Fibroblast of gingiva (primary cell): ENCODE results near the gene PTBP1.
"Not testable (repeated sequence)": the region's sequence is repeated elsewhere in the genome, so short reads cannot be mapped to it uniquely, and the experiment has no call there.

Experiments
- DNase-seq: peaks from one replicate; pipeline ENCODE4 v3.0.0-alpha.2; 2011; ENCODE audit warnings: low read depth

The PTBP1 gene

GRCh38 chr19:810883-811489 is 13.7 kb downstream of the PTBP1 start:
- no peak for DNase-seq

- DNase-seq: no peak
Measured at GRCh38 chr19:811506-812048, 14.3 kb downstream of the PTBP1 start.

DNA sequence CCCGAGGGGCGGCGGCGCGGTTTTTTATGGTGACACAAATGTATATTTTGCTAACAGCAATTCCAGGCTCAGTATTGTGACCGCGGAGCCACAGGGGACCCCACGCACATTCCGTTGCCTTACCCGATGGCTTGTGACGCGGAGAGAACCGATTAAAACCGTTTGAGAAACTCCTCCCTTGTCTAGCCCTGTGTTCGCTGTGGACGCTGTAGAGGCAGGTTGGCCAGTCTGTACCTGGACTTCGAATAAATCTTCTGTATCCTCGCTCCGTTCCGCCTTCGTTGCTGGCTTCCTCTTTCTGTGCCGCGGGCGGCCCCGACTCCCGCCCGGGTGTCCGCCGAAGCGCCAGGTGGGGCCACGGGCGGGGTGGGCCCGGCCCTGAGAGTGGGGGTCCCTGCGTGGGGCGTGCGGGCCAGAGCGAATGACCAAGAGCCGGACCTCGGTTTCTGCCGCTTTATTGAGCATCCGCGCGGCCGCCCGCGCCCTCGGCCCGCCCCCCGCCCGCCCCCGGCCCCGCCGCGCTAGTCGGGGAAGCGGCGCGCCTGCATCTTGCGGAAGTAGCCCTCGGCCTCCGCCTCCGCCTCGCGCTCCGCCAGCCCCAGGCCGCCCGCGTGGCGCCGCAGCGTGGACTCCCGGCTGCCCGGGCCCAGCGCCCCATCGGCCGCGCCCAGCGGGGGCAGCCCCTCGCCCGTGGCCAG is 14.9 kb downstream of the PTBP1 start:
- no peak for DNase-seq

DNA sequence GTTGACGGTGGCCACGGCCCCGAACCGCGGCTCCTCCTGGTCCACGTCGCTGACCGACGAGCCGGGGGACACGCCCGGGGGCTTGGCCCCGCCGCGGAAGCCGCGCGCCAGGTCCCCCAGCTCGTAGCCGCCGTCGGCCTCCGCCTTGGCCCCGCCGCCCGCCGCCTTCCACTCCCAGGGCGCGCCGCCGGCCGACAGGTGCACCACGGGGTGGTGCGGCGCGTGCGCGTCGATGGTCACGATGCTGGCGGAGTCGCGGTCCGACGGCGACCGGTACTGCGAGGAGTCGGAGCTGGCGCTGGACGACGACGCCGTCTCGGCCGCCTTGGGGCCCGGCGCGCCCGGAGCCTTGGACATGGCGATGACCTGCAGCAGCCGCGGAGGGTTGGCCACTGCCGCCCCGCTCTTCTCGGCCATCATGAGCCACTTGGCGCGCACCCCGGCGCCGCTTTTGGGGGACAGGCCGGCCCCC is 15.5 kb downstream of the PTBP1 start:
- no peak for DNase-seq

- no peak for DNase-seq
Measured at GRCh38 chr19:813219-814151, 16.2 kb downstream of the PTBP1 start.

DNA sequence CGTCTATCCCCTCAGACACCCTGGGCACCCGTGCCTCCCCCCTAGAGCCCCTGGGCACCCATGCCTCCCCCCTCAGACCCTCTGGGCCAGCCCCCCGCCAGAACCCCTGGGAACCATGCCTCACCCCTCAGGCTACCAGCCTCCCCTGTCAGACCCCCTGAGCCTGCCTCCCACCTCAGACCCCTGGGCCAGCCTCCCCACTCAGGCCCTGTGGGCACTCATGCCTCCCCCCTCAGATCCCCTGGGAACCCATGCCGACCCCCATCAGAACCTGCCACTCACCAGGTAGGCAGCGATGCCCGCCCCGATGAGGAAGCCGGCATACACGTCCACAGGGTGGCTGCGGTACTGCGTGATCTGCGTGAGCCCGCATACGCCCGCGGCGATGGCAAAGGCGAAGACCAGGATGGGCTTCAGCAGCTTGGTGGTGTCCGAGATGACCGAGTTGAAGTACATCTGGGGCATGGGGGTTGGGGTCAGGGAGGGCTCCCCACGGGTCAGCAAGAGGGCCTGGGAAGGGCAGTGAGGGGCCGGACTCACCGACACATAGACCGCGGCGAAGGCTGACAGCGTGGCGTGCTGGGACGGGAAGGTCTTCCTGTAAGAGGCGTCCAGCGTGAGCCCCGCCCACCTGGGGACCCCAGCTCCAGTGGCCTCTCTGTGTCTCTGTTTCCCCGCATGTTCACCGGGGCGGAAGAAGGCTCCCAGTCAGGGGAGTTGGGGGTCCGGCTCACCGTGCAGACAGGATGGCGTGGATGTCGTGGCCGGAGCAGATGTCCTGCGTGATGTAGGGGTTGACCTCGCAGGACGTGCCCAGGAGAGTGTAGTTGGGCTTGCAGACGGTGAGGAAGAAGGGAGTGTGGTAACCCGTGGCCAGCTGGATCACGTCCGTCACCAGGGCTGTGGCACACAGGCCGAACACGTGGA is 17.2 kb downstream of the PTBP1 start:
- no peak for DNase-seq

GRCh38 chr19:815079-815774 is 18.0 kb downstream of the PTBP1 start:
- DNase-seq: no peak

DNA sequence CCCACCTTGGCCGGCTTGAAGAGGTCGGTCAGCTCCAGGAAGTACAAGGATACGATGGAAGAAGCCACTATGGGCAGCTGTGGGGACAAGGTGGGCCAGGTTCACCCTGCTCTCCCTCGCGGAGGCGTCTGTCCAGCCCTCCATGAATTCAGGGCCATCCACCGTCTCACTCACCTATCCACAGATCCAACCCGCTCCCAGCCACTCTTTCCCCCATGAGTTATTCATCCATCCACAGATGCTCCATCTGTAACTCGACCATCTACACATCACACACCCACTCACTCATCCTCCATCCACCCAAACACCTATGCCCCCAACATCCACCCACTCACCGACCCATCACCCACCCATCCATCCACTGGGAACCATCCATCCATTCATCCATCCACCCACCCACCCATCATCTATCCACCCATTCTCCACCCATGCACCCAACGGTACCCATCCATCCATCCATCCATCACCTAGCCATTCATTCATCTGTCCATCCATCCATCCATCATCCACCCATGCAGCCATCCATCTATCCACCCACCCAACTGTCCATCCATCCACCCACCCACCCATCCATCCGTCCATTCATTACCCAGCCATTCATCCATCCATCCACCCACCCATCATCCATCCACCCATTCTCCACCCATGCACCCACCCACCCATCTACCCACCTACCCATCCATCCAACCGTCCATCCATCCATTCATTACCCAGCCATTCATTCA is 18.7 kb downstream of the PTBP1 start:
- DNase-seq: no peak

DNA sequence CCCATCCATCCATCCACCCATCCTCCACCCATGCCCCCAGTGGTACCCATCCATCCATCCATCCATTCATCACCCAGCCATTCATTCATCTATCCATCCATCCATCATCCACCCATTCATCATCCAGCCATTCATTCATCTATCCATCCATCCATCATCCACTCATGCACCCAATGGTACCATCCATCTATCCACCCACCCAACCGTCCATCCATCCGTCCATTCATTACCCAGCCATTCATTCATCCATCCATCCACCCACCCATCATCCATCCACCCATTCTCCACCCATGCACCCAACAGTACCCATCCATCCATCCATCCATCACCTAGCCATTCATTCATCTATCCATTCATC is 19.2 kb downstream of the PTBP1 start:
- no peak for DNase-seq

- not testable (repeated sequence) for DNase-seq
Measured at GRCh38 chr19:820212-820611, 23.0 kb downstream of the PTBP1 start.

DNA sequence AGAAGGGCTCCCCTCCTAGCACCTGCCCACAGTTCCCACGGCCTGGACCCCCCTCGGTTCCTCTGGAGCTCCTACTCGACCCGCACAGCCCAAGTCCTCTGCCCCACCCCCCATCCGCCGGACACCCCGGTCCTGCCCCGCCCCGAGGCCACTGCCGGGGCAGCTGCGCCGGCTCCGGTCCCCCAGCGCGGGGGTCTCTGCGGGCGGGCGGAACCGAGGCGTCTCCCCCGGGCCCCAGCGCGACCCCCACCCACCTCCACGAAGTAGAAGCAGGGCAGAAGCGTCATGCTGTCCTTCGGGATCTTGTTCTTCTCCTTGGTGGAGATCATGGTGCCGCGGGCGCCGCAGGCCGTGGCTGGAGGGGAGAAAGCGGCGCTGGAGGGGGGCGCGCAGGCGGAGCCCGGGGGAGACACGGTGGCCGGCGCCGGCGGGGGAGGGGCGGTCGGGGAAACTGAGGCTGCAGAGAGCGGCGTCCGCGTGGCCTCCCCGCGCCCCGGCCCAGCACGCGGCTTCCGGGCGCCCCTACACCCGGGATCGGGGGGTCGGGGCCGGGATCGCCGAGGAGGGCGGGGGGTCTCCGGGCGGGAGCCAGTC is 24.1 kb downstream of the PTBP1 start:
- no peak for DNase-seq

DNA sequence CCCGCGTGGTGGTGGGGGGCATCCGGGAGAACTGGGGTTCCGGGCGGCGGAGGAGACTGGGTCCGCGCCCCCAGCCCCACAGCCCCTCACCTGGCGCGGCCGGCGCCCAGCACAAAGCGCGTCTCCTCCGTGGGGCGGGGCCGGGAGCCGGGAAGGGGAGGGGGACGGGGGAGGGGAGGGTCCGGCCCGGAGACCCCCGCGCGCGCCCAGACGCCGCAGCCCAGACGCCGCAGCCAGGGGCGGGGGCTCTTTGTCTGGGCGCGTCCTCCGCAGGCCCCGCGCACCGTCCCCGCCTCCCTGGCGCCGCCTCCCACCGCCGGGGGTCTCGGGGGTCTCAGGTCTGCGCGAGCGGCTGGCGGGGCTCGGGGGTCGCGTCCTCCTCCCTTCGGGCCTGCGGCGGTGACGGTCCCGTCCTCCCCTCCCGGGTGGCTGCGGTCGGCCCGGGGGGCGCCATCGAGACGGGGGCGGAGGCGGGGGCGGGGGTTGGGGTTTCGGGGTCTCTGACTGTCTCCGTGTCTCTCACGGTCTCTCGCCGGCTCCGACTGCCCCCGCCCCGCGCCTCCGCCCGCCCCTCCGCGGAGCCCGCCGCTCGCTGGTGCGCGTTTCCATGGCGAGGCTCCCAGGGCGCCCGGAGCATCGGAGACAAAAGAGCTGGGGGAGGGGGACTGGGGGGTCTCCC is 24.7 kb downstream of the PTBP1 start, which contains the start of gene PLPPR3:
TSS of gene PLPPR3 (minus strand) at position 131 of the 679 bp plus-strand sequence. CDS start 396 bp downstream, outside the sequence.
- no peak for DNase-seq

DNA sequence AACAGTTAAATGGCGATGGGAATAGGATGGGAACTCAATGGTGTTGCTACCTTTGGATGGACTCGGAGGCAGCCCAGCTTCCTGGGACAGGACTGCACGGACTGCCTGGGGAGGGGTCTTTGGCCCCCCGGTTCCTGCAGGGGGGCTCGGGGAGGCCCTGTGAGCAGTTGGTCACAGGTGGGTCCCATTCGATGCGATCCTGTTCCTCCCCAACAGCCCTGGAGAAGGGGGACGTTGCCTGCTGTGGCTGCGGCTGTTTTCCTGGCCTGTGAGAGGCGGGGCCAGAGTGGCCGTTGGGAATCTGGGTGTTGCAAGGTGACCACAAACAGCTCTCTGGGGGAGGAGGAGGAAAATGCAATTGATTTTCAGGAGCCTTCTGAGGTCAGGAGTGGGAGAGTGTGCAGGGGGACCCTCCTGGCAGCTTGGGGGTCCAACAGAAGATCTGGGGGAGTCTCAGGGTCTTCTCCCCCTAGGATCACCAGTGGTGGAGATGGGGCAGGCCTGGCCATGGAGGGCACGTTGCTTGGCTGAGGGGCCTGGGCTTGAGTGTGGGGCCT is 26.4 kb downstream of the PTBP1 start:
- DNase-seq: no peak

DNA sequence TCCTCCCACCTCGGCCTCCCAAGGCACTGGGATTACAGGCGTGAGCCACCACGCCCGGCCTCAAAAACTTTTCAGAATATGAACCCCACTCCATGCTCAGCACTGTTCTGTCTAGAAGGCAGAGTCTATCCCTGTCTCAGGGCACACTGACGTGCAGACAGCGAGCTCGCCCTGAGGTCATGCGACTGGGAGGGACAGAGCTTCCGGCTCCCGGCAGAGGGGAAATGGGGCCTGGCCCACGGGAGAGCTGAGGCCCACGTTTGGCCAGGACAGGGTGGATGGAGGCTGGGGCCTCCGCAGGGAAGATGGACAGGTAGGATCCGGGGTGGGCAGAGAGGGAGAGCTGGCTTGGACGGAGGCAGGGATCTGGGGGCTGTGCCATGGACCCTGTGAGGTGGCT is 27.6 kb downstream of the PTBP1 start:
- DNase-seq: no peak

DNA sequence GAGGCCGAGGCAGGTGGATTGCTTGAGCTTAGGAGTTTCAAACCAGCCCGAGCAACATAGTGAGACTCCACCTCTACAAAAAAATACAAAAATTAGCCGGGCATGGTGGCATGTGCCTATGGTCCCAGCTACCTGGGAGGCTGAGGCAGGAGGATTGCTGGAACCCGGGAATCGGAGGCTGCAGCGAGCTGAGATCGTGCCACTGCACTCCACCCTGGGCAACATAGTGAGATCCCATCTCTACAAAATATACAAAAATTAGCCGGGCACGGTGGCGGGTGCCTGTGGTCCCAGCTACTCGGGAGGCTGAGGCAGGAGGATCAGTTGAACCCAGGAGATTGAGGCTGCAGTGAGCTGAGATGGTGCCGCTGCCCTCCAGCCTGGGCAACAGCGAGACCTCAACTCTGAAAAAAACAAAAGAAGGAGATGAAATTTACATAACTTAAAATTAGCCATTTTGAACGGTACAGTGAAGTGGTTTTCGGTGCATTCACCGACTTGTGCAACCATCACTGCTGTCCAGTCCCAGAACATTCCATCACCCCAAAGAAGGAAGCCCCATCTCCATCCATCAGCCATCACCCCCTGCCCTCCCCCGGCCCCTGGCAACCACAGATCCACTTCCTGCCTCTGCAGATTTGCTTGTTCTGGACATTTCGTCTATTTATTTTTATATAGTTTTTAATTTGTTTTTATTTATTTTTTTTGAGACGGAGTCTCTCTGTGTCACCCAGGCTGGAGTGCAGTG is 28.8 kb downstream of the PTBP1 start:
- DNase-seq: no peak

DNA sequence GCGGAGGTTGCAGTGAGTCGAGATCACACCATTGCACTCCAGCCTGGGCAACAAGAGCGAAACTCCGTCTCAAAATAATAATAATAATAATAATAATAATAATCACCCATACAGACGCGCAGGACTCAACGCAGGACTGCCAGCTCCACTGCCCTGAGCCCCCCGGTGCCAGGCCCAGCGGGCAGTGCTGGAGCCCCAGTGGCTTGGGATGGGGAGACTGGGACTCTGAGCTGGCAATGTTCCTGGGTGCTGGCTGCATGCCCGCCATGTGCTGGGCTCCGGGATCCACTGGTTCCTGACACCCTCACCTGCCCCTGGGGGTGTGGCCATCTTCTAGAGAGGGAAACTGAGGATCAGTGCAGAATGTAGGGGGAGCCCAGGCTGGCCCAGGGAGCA is 30.1 kb downstream of the PTBP1 start:
- DNase-seq: no peak

- DNase-seq: no peak
Measured at GRCh38 chr19:827710-828321, 30.6 kb downstream of the PTBP1 start, which contains the start of gene AZU1. TSS of gene AZU1 (plus strand) at chr19:827837. CDS start at chr19:827847, 10 bp downstream.
